K562 (cell line): Measurements from ENCODE around the gene RNF103. TPM values are rescaled to one million over a fixed set of nuclear protein-coding genes. Genes with fewer than 3 reads are reported as not detected.

Experiments
- ATAC-seq: fragments of 200-7000 bp; cut with Tn5 transposase; 3 replicates; pipeline ENCODE4 v1.9.1; 2020; ENCODE audit warnings: moderate library complexity
- BruUV-seq: library from RNA; stranded (reverse); fragments of 400-500 nt; replicated peaks from 2 replicates; lab custom pipeline; 2021; lab: Mats Ljungman, UMichigan
- CTCF ChIA-PET: fragments of 300-600 bp; formaldehyde crosslinking; extraction: SDS; loops from one replicate; lab custom pipeline; 2021; ENCODE audit warnings: low intra/inter-chr PET ratio; lab: Yijun Ruan, JAX
- POLR2A ChIA-PET: fragments of 300-600, 350-650 bp; sonication (Branson Sonifier 250); formaldehyde crosslinking; extraction: SDS; loops from one replicate; lab custom pipeline; 2021; ENCODE audit warnings: antibody characterized with exemption, inconsistent platforms; lab: Yijun Ruan, JAX
- DNase-seq, 4 experiments: peaks; one replicate each; pipeline versions ENCODE4 v3.0.0 to v3.0.0-alpha.2; 2011 to 2018; ENCODE audit warnings: low spot score in 3 of 4, mixed read lengths in 3 of 4; ENCODE audit errors: extremely low read depth in 1 of 4
- FAIRE-seq: peaks from 2 replicates; lab custom pipeline; 2011; peaks lifted over from hg19 to GRCh38; lab: Jason Lieb, UNC
- H2AFZ ChIP-seq: 2 replicates; pipeline ENCODE4 v1.6.0; 2011; ENCODE audit warnings: low read depth, low read length, control low read depth, inconsistent platforms
- H3K27ac ChIP-seq: fragments of 200-600 bp; 3 replicates; pipeline ENCODE4 v1.8.0; 2011; ENCODE audit warnings: low read depth, mild to moderate bottlenecking, control low read depth, inconsistent platforms, low read length, moderate library complexity, mixed read lengths; ENCODE audit errors: extremely low read depth
- H3K27me3 ChIP-seq, 2 experiments: fragments of 300-600 bp in 1 of 2; 2 replicates in 1 of 2; 3 replicates in 1 of 2; pipeline versions ENCODE4 v1.6.0 to v1.8.0; 2011; ENCODE audit warnings: inconsistent platforms in 2 of 2, low read length in 2 of 2, mild to moderate bottlenecking in 1 of 2, mixed read lengths in 1 of 2, moderate library complexity in 1 of 2; ENCODE audit not compliant: control insufficient read depth in 2 of 2, insufficient read depth in 2 of 2
- H3K36me3 ChIP-seq: fragments of 300-600 bp; 3 replicates; pipeline ENCODE4 v1.8.0; 2011; ENCODE audit warnings: mild to moderate bottlenecking, low read length, inconsistent platforms; ENCODE audit not compliant: control insufficient read depth, insufficient read depth
- H3K4me1 ChIP-seq, 2 experiments: fragments of 200-600 bp in 1 of 2; replicated peaks in 1 of 2; 2 replicates in 1 of 2; 3 replicates in 1 of 2; pipeline versions ENCODE4 v1.5.1 to v1.8.0; 2011; ENCODE audit warnings: inconsistent platforms in 2 of 2, low read length in 2 of 2, mild to moderate bottlenecking in 1 of 2, mixed read lengths in 1 of 2, moderate library complexity in 1 of 2; ENCODE audit not compliant: control insufficient read depth in 2 of 2, insufficient read depth in 2 of 2
- H3K4me2 ChIP-seq: 2 replicates; pipeline ENCODE4 v1.6.1; 2011; ENCODE audit warnings: low read length, control low read depth, inconsistent platforms, mixed read lengths; ENCODE audit not compliant: insufficient read depth
- H3K4me3 ChIP-seq: fragments of 200-600 bp; sonication (generic), shearing (Covaris generic); 2 replicates; pipeline ENCODE4 v1.5.1; 2016; ENCODE audit warnings: control low read depth, inconsistent platforms
- H3K79me2 ChIP-seq: fragments of 200-600 bp; 3 replicates; pipeline ENCODE4 v1.8.0; 2011; ENCODE audit warnings: low read length, inconsistent platforms; ENCODE audit not compliant: control insufficient read depth, insufficient read depth
- H3K9ac ChIP-seq, 2 experiments: 2 replicates each; pipeline versions ENCODE4 v1.6.0 to v1.6.1; 2011; ENCODE audit warnings: low read depth in 2 of 2, low read length in 2 of 2, control low read depth in 1 of 2, inconsistent platforms in 1 of 2, mild to moderate bottlenecking in 1 of 2, mixed read lengths in 1 of 2; ENCODE audit not compliant: insufficient read depth in 1 of 2
- H3K9me1 ChIP-seq: one replicate; pipeline ENCODE4 v1.6.0; 2011; ENCODE audit warnings: inconsistent platforms, mild to moderate bottlenecking, low read length, moderate library complexity; ENCODE audit not compliant: control insufficient read depth, insufficient read depth
- H3K9me3 ChIP-seq: replicated peaks from 2 replicates; pipeline ENCODE4 v1.5.1; 2011; ENCODE audit warnings: low read depth, low read length, inconsistent platforms; ENCODE audit not compliant: control insufficient read depth, insufficient read depth
- H4K20me1 ChIP-seq: replicated peaks from 2 replicates; pipeline ENCODE4 v1.6.1; 2011; ENCODE audit warnings: low read length, inconsistent platforms, mixed read lengths; ENCODE audit not compliant: control insufficient read depth, insufficient read depth
- CCNT2 ChIP-seq: IDR thresholded peaks from 2 replicates; pipeline ENCODE4 v1.6.1; 2011; ENCODE audit warnings: borderline replicate concordance, low read depth, mild to moderate bottlenecking, moderate library complexity, mixed read lengths, low read length; ENCODE audit not compliant: insufficient read length; ENCODE audit errors: extremely low read depth
- DPF2 ChIP-seq: fragments of 450-650 bp; IDR thresholded peaks from 2 replicates; pipeline ENCODE4 v1.6.1; 2016
- E2F6 ChIP-seq, 2 experiments: IDR thresholded peaks; 2 replicates each; pipeline ENCODE4 v1.6.1; 2011; ENCODE audit warnings: borderline replicate concordance in 1 of 2, control low read depth in 1 of 2, low read depth in 1 of 2, low read length in 1 of 2, mild to moderate bottlenecking in 1 of 2, mixed read lengths in 1 of 2, moderate library complexity in 1 of 2; ENCODE audit not compliant: insufficient read depth in 1 of 2, insufficient read length in 1 of 2, poor library complexity in 1 of 2, severe bottlenecking in 1 of 2; ENCODE audit errors: extremely low read depth in 1 of 2
- FOSL1 ChIP-seq: fragments of 200-800 bp; sonication (Bioruptor generic); conservative IDR thresholded peaks from 2 replicates; pipeline ENCODE4 v1.6.1; 2016; ENCODE audit warnings: missing genetic modification characterization, missing compliant biosample characterization
- HDAC8 ChIP-seq: fragments of 450-650 bp; IDR thresholded peaks from 2 replicates; pipeline ENCODE4 v1.6.1; 2016; ENCODE audit warnings: mild to moderate bottlenecking, missing genetic modification characterization, moderate library complexity, missing compliant biosample characterization
- L3MBTL2 ChIP-seq: fragments of 450-650 bp; IDR thresholded peaks from 2 replicates; pipeline ENCODE4 v1.6.1; 2016; ENCODE audit warnings: mild to moderate bottlenecking, moderate library complexity
- NCOR1 ChIP-seq: fragments of 450-650 bp; IDR thresholded peaks from 2 replicates; pipeline ENCODE4 v1.6.1; 2016; ENCODE audit warnings: mild to moderate bottlenecking, moderate library complexity
- WGBS: fragments of 100-300 bp; shearing (Covaris generic); methylation state at CpG from one replicate; pipeline ENCODE4 v1.1.6; 2016; ENCODE audit warnings: low coverage, mixed read lengths; ENCODE audit not compliant: insufficient coverage; ENCODE audit errors: missing lambda C conversion rate; 5-methylcytosine and 5-hydroxymethylcytosine counted together
- in situ Hi-C: fragments of 300-500 bp; cut with MboI; formaldehyde crosslinking; loops from 4 replicates; pipeline ENCODE4 v1.15.0; 2018; ENCODE audit warnings: inconsistent platforms, mixed read lengths
- intact Hi-C: fragments of 100-400 bp; cut with micrococcal nuclease; formaldehyde crosslinking; loops from 2 replicates; pipeline ENCODE4 v1.14.2; 2022
- polyA plus RNA-seq, 8 experiments: library from polyadenylated mRNA; depleted of rRNA in 4 of 8; stranded (reverse) in 5 of 8; unstranded in 3 of 8; fragments of >200 nt; fragmentation: Nextera tagmentation in 2 of 8; fragmentation: Illumina TruSeq in 1 of 8; extraction: Ambion mirVana in 2 of 8; extraction: Trizol in 1 of 8; gene quantifications; 2 replicates each; pipeline versions ENCODE4 v1.2.1 to v1.2.3, GENCODE V29; 2011 to 2014; ENCODE audit warnings: inconsistent platforms in 1 of 8, missing spikeins in 1 of 8
- total RNA-seq, 7 experiments: library from RNA; depleted of rRNA in 6 of 7; stranded (reverse); fragments of >200 nt in 6 of 7; fragmentation: Illumina TruSeq in 2 of 7; extraction: Trizol in 2 of 7; gene quantifications; 2 replicates each; pipeline versions ENCODE4 v1.2.1 to v1.2.3, GENCODE V29; 2011 to 2021; ENCODE audit warnings: low replicate concordance in 1 of 7
- TF ChIP-seq, protein P1 (sequence below), 3 experiments: fragments of 200-800 bp in 1 of 3; fragments of 250-450 bp in 1 of 3; fragments of 450-650 bp in 1 of 3; sonication (Bioruptor Pico) in 1 of 3; sonication (Bioruptor generic) in 1 of 3; formaldehyde crosslinking in 1 of 3; IDR thresholded peaks; 2 replicates each; pipeline versions ENCODE4 v1.6.1 to v1.8.0; 2016 to 2022; ENCODE audit warnings: mild to moderate bottlenecking in 2 of 3, missing genetic modification characterization in 2 of 3, missing compliant biosample characterization in 1 of 3, moderate library complexity in 1 of 3

The RNF103 gene
- total and polyA plus RNA-seq, 9 of the 15 experiments (the other 6 are each of a cell fraction or from before 2014, with no cell fraction given) = 1.2 to 6.8 (median 4.6) TPM

DNA sequence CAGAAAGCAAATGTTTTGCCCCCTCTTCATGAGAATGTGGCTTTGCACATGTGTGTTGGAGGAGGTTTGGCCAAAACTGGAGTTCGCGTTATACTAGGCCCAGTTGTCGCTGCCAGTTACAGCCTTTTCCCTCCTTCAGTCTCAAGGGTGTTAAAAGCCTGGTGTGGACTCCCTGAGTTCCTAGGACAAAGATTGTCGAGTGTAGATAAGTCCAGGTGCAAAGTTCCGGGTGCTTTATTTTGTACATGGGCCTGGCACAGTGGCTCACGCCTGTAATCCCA is 542 bp upstream of the RNF103 start:
- peak in 1 of 4 experiments; percentile 28 for DNase-seq
- ChIA-PET CTCF (no interaction called here), POLR2A (no interaction called here)
- in situ Hi-C loops = no loop called here
- Histone ChIP-seq H3K27me3 (no peaks in the 10 kb centered on the region), H3K9ac (peak overlapping the region in 1 of 2 experiments; percentile 73; a peak in 2 of 4 replicates), H3K9me3 (no peaks in the 10 kb centered on the region), H4K20me1 (peaks cover 6% of the 10 kb centered on the region; the same call in 1 of the 2 replicates), H3K27ac (peak overlapping the region; percentile 85), H3K4me3 (peak overlapping the region; percentile 61; the same call in 1 of the 2 replicates), H3K9me1 (no peaks in the 10 kb centered on the region), H3K79me2 (peaks cover 28% of the 10 kb centered on the region), H3K4me1 (peaks cover 4 to 13% of the 10 kb centered on the region in 2 experiments; a peak in 4 of 5 replicates), H3K4me2 (peak overlapping the region; percentile 91), H2AFZ (peak overlapping the region; percentile 97), H3K36me3 (peaks cover 1% of the 10 kb centered on the region; the same call in 1 of the 3 replicates)
- no peak for FAIRE-seq
- ATAC-seq = no peak
- BruUV-seq = TSS peak; percentile 93
- intact Hi-C loops = loop anchor here (5.0 kb wide), 2 partner anchors 57 to 182 kb away; partner anchors contain the start of gene KDM3A
- 0 out of 2 replicates have a peak, but pooled peaks have one; percentile 4 for TF ChIP-seq DPF2
- no peak for TF ChIP-seq HDAC8 (tag)
- 92% methylated on average over 6 of the region's 6 CpGs for WGBS

- CTCF ChIA-PET = interaction anchor here (0.6 kb wide), 1 partner anchor 145 kb away, joined by 3 read pairs; no protein-coding TSS in a partner anchor
- WGBS = 5% methylated on average over 4 of the region's 56 CpGs
- H3K27me3 ChIP-seq = no peaks in the 10 kb centered on the region
- peaks cover 4 to 13% of the 10 kb centered on the region in 2 experiments; a peak in 4 of 5 replicates for H3K4me1 ChIP-seq
- DNase-seq = peak; percentile 63 to 77 (median 70)
- peaks cover 6% of the 10 kb centered on the region; the same call in 1 of the 2 replicates for H4K20me1 ChIP-seq
- peak overlapping the region; percentile 91 for H3K4me2 ChIP-seq
- peaks cover 9% of the 10 kb centered on the region; the same call in 1 of the 3 replicates for H3K36me3 ChIP-seq
- H2AFZ ChIP-seq = peak overlapping the region; percentile 88
- FAIRE-seq = no peak
- POLR2A ChIA-PET = interaction anchor here (0.6 to 1.6 kb wide), 4 partner anchors 9 to 19 kb away, joined by 3 to 8 read pairs (median 5); no protein-coding TSS in a partner anchor
- peak overlapping the region; percentile 73 to 95 for H3K9ac ChIP-seq
- BruUV-seq = no TSS peak
- intact Hi-C loops (loop anchor here (5.0 kb wide), 2 partner anchors 56 to 181 kb away; partner anchors contain the start of gene KDM3A), in situ Hi-C loops (no loop called here)
- H3K9me1 ChIP-seq = no peaks in the 10 kb centered on the region
- peaks cover 28% of the 10 kb centered on the region for H3K79me2 ChIP-seq
- ATAC-seq = peak; percentile 55
- no peaks in the 10 kb centered on the region for H3K9me3 ChIP-seq
- H3K27ac ChIP-seq = peak overlapping the region; percentile 85
- H3K4me3 ChIP-seq = peak overlapping the region; percentile 61
- TF ChIP-seq CCNT2 (peak; percentile 6), FOSL1 (peak; percentile 13; the same call in 1 of the 2 replicates), E2F6 (IDR thresholded peaks at IDR 0.05; ENCODE audit: borderline replicate concordance in 1 of 2, extremely low read depth in 1 of 2, insufficient read depth in 1 of 2, insufficient read length in 1 of 2, low read depth in 1 of 2, low read length in 1 of 2, poor library complexity in 1 of 2, severe bottlenecking in 1 of 2) (peak in 1 of 2 experiments; percentile 89), NCOR1 (peak; percentile 4; the same call in 1 of the 2 replicates), L3MBTL2 (peak; percentile 78)
- TF ChIP-seq, protein P1, sequence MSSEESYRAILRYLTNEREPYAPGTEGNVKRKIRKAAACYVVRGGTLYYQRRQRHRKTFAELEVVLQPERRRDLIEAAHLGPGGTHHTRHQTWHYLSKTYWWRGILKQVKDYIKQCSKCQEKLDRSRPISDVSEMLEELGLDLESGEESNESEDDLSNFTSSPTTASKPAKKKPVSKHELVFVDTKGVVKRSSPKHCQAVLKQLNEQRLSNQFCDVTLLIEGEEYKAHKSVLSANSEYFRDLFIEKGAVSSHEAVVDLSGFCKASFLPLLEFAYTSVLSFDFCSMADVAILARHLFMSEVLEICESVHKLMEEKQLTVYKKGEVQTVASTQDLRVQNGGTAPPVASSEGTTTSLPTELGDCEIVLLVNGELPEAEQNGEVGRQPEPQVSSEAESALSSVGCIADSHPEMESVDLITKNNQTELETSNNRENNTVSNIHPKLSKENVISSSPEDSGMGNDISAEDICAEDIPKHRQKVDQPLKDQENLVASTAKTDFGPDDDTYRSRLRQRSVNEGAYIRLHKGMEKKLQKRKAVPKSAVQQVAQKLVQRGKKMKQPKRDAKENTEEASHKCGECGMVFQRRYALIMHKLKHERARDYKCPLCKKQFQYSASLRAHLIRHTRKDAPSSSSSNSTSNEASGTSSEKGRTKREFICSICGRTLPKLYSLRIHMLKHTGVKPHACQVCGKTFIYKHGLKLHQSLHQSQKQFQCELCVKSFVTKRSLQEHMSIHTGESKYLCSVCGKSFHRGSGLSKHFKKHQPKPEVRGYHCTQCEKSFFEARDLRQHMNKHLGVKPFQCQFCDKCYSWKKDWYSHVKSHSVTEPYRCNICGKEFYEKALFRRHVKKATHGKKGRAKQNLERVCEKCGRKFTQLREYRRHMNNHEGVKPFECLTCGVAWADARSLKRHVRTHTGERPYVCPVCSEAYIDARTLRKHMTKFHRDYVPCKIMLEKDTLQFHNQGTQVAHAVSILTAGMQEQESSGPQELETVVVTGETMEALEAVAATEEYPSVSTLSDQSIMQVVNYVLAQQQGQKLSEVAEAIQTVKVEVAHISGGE (CRISPR knock-in tag; IDR thresholded peaks at IDR 0.05) = peak in 1 of 3 experiments; percentile 51; a peak in 1 of 6 replicates
Measured at GRCh38 chr2:86623043-86623493, 597 bp downstream of the RNF103 start.
